Fibroblast of peridontal ligament (primary cell): Measurements from ENCODE around the gene RALGPS1.

ENCODE experiments used
- DNase-seq: peaks from one replicate; pipeline ENCODE4 v3.0.0-alpha.2; 2010; ENCODE audit errors: extremely low read depth

The RALGPS1 gene

GRCh38 chr9:127256324-127256723 lies 341.7 kb downstream of the RALGPS1 start:
- no peak for DNase-seq

DNA sequence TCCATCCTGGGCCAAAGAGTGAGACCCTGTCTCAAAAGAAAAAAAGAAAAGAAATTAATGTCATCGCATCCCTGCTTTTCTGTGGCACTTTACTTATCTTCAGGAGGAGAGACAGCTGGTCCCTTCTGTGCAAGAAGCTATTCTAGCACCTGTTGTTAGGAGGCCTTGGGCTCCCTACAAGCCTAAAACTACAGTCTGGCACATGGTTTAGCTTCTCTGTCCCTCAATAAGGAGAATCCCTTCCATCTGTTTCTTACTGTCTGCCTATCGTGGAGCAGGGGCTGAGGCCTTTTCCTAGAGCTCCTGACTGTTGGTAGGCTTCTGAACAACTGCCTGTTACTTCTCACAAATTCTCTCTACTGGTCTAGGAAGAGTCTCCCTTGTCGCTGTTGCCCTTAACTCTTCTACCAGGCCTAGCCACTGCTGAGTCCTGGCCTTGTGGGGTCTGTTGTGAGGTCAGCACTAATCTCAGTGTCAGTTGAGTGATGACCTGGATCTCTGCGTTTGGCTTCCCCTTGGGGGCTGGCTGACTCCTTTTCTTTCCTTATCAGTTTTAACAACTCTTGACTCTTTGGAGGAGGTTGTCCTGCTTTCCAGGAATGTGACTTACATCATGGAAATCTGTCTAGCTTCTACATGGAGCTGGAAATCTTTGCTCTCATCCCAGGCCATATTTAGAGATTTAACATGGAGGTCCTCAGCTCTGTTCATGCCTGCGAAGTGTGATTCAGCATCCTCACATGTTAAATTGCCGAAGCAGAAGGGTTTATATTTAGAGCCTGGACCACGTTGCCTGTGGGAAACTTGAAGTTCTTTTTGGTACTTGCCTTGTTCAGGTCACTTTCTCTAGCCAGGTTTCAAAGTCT lies 344.3 kb downstream of the RALGPS1 start:
- DNase-seq = no peak

- no peak for DNase-seq
These were observed 348.0 kb downstream of the RALGPS1 start for GRCh38 chr9:127262602-127263001.

- no peak for DNase-seq
These were observed 348.7 kb downstream of the RALGPS1 start for GRCh38 chr9:127263237-127263636.

DNA sequence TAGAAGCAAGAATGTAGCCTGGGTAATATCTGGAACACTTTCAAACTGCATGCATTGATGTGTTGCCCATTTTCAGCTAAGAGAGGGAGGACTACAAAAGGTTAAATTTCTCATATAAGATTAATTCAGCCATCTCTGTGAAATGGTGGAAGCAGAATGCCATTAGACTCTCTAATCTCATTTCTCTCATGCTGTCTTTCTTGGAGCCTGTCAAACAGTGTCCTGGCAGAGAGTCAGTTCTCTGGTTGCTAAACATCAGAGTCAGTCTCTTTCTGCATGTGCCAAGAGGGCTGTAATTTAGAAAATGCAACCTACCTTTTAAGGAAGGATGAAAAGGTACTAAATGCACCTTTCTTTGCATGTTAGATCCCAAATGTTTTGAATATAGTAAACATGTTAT lies 349.1 kb downstream of the RALGPS1 start:
- no peak for DNase-seq

DNA sequence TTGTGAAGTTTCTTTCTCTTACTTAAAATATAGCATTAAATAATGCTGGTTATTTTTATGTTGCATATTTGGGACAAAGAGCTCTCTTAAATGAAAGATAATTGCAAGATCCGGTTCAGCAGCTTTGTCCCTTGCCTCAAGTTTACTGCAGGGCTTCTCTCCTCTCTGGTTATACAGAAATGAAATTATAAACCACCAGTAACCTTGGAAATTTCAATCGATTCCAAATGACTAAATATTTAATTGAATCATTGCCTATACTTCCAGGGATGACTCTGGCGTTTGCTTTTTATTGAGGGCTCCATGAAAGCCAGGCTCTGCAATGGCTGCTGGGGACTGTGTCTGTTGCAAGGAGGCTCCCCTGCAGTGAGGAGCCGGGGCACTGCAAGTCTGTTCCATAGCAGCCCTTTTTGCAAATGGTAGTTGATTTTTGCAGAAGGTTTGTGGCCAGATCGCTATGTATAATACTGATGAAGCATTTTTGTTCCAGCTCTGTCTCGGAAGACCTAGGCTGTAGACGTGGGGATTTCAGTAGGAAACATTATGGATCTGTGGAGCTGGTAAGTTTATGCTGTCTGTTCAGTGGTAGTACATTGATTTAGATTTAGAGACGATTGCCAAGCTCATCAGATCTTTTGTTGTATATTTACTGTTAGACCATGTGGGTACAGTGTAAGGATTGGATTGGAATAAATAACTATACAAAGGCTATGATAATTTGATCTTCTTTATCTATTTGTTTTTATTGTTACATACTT lies 350.1 kb downstream of the RALGPS1 start, which contains the start of gene GARNL3:
Gene GARNL3, plus strand, starts transcription at position 313 of the 758 bp plus-strand sequence. Its CDS starts 104 bp downstream, at position 417.
- DNase-seq = no peak

GRCh38 chr9:127267793-127268525 lies 353.4 kb downstream of the RALGPS1 start:
- no peak for DNase-seq

- DNase-seq = no peak
These were observed 354.9 kb downstream of the RALGPS1 start for GRCh38 chr9:127269449-127269848.
